Right lobe of liver (tissue), 4 donors: ENCODE measurements around the gene FAM241B.

Experiments
- CTCF ChIP-seq, 4 donors: fragments of 200-600 bp in 3 of 4; fragments of 450-650 bp in 1 of 4; IDR thresholded peaks; one replicate each; pipeline versions ENCODE4 v1.5.1 to v1.8.0; 2016 to 2022; ENCODE audit warnings: antibody characterized with exemption in 4 of 4, mild to moderate bottlenecking in 2 of 4
- POLR2A ChIP-seq: fragments of 450-650 bp; IDR thresholded peaks from one replicate; pipeline ENCODE4 v1.6.1; 2017; ENCODE audit warnings: antibody characterized with exemption, mild to moderate bottlenecking
- donor health status: DM: no; HTN: no; CAD: no.
- donor health status: DM: no; HTN: no; CAD: no.
- donor health status: DM: no; HTN: yes; CAD: no.

- TF ChIP-seq POLR2A (no peak), CTCF (IDR thresholded peaks at IDR 0.05) (no peak)
Observed at GRCh38 chr10:69632516-69633199, 2.6 kb downstream of the FAM241B start.
